ENCODE measurements around the gene ANKRD30A.

Gene ANKRD30A

DNA sequence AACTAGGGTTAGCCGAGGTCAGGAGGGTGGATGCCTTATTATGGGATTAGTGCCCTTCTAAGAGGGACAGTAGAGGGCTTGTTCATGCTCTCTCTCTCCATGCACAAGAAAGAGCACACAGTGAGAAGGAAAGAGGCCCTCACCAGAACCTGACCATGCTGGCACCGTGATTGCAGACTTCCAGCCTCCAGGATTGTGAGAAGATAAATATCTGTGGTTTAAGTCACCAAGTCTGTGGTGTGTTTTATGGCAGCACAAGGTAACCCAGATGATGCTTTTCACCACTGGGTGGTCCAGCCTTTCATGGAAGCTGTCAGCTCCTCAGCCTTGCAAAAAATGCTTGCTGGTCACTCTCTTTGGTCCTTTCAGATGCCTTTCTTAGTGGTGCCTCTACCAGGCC is 175.9 kb downstream of the ANKRD30A start:
- no peaks in the 10 kb centered on the region for H3F3A ChIP-seq (ENCODE audit: low read depth)
- no peaks in the 10 kb centered on the region for H3K4me1 ChIP-seq (ENCODE audit: insufficient read depth, low read length, poor library complexity, severe bottlenecking)
- H4K20me1 ChIP-seq (ENCODE audit: insufficient read depth, low read length, poor library complexity, severe bottlenecking) = no peaks in the 10 kb centered on the region
- H3K4me2 ChIP-seq (ENCODE audit: low read depth, low read length, poor library complexity, severe bottlenecking) = no peak overlapping the region
- H3K9me2 ChIP-seq (replicated peaks; ENCODE audit: low read depth, low read length) = no peaks in the 10 kb centered on the region
- no peaks in the 10 kb centered on the region for H3K79me2 ChIP-seq (ENCODE audit: insufficient read depth, low read length)
- H3K9ac ChIP-seq (ENCODE audit: low read depth, low read length, poor library complexity, severe bottlenecking) = no peak overlapping the region
- peaks cover 5% of the 10 kb centered on the region; the same call in 1 of the 2 replicates for H3K9me3 ChIP-seq (ENCODE audit: insufficient read depth, low read depth, low read length)
- no peak overlapping the region for H3K4me3 ChIP-seq (ENCODE audit: low read length, poor library complexity, severe bottlenecking)
- no peaks in the 10 kb centered on the region for H3K36me3 ChIP-seq (ENCODE audit: insufficient read depth, low read length)
- no peak overlapping the region for H2AFZ ChIP-seq (ENCODE audit: low read length)
- no peaks in the 10 kb centered on the region for H3K27me3 ChIP-seq (ENCODE audit: insufficient read depth, low read length, poor library complexity, severe bottlenecking)
- TF ChIP-seq EZH2phosphoT487 (IDR thresholded peaks at IDR 0.05; ENCODE audit: borderline replicate concordance) = no peak
- TF ChIP-seq, protein P1, sequence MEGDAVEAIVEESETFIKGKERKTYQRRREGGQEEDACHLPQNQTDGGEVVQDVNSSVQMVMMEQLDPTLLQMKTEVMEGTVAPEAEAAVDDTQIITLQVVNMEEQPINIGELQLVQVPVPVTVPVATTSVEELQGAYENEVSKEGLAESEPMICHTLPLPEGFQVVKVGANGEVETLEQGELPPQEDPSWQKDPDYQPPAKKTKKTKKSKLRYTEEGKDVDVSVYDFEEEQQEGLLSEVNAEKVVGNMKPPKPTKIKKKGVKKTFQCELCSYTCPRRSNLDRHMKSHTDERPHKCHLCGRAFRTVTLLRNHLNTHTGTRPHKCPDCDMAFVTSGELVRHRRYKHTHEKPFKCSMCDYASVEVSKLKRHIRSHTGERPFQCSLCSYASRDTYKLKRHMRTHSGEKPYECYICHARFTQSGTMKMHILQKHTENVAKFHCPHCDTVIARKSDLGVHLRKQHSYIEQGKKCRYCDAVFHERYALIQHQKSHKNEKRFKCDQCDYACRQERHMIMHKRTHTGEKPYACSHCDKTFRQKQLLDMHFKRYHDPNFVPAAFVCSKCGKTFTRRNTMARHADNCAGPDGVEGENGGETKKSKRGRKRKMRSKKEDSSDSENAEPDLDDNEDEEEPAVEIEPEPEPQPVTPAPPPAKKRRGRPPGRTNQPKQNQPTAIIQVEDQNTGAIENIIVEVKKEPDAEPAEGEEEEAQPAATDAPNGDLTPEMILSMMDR (conservative IDR thresholded peaks at IDR 0.05; ENCODE audit: low read length) = no peak

DNA sequence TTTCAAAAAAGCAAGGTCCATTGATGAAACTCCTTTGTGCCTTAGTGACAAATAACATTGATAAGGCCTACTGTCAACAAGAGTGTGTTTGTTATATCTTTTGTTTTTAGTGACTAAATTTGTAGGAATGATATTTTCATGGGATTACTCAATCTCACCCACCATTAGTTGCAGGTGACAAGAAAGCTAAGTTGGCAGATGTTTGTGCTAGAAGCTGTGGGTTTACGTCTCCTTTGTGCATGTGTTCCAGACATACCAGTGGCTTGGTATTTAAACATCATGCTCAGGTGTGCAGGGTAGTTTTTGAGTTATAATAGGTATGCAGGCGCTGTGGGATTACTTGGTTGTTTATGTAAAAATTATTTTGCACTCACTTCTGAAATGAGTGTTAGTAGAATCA is 178.6 kb downstream of the ANKRD30A start:
- no peaks in the 10 kb centered on the region for H3K79me2 ChIP-seq (ENCODE audit: insufficient read depth, low read length)
- no peak overlapping the region for H3K4me2 ChIP-seq (ENCODE audit: low read depth, low read length, poor library complexity, severe bottlenecking)
- no peaks in the 10 kb centered on the region for H3K36me3 ChIP-seq (ENCODE audit: insufficient read depth, low read length)
- no peaks in the 10 kb centered on the region for H3K4me1 ChIP-seq (ENCODE audit: insufficient read depth, low read length, poor library complexity, severe bottlenecking)
- H3K27me3 ChIP-seq (ENCODE audit: insufficient read depth, low read length, poor library complexity, severe bottlenecking) = no peaks in the 10 kb centered on the region
- H3F3A ChIP-seq (ENCODE audit: low read depth) = no peaks in the 10 kb centered on the region
- no peak overlapping the region for H2AFZ ChIP-seq (ENCODE audit: low read length)
- H3K4me3 ChIP-seq (ENCODE audit: low read length, poor library complexity, severe bottlenecking) = no peak overlapping the region
- TF ChIP-seq EZH2phosphoT487 (IDR thresholded peaks at IDR 0.05; ENCODE audit: borderline replicate concordance) = no peak
- TF ChIP-seq, protein P1 (conservative IDR thresholded peaks at IDR 0.05; ENCODE audit: low read length) = no peak
- H3K9me2 ChIP-seq (replicated peaks; ENCODE audit: low read depth, low read length) = no peaks in the 10 kb centered on the region
- H3K9me3 ChIP-seq (ENCODE audit: insufficient read depth, low read depth, low read length) = peaks cover 5% of the 10 kb centered on the region; the same call in 1 of the 2 replicates
- H4K20me1 ChIP-seq (ENCODE audit: insufficient read depth, low read length, poor library complexity, severe bottlenecking) = no peaks in the 10 kb centered on the region
- H3K9ac ChIP-seq (ENCODE audit: low read depth, low read length, poor library complexity, severe bottlenecking) = no peak overlapping the region

DNA sequence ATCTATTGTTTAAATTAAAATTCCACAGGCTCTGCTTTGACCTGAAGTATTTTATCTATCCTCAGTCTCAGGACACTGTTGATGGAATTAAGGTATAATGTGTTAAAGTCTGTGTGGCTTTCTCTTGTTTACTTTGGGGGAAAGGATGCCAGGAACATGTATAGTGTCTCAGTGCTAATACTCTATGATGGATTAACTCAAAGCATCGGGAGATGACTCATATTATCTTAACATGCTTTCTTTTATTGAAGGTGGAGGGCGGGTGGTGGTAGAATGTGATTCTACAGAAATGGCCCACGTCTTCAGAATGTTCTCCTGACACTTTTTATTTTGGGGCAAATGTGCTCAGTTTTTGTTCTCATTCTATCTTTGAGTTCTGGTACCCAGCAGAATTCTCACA is 189.0 kb downstream of the ANKRD30A start:
- Histone ChIP-seq H3F3A (ENCODE audit: low read depth) (no peaks in the 10 kb centered on the region), H3K36me3 (ENCODE audit: insufficient read depth, low read length) (no peaks in the 10 kb centered on the region), H3K79me2 (ENCODE audit: insufficient read depth, low read length) (no peaks in the 10 kb centered on the region), H3K4me2 (ENCODE audit: low read depth, low read length, poor library complexity, severe bottlenecking) (no peak overlapping the region), H3K27me3 (ENCODE audit: insufficient read depth, low read length, poor library complexity, severe bottlenecking) (no peaks in the 10 kb centered on the region), H4K20me1 (ENCODE audit: insufficient read depth, low read length, poor library complexity, severe bottlenecking) (no peaks in the 10 kb centered on the region), H3K9ac (ENCODE audit: low read depth, low read length, poor library complexity, severe bottlenecking) (no peak overlapping the region), H3K4me3 (ENCODE audit: low read length, poor library complexity, severe bottlenecking) (no peak overlapping the region), H2AFZ (ENCODE audit: low read length) (no peak overlapping the region), H3K9me3 (ENCODE audit: insufficient read depth, low read depth, low read length) (0 out of 2 replicates have a peak, but pooled peaks cover 3% of the 10 kb centered on the region), H3K4me1 (ENCODE audit: insufficient read depth, low read length, poor library complexity, severe bottlenecking) (no peaks in the 10 kb centered on the region), H3K9me2 (replicated peaks; ENCODE audit: low read depth, low read length) (no peaks in the 10 kb centered on the region)
- TF ChIP-seq EZH2phosphoT487 (IDR thresholded peaks at IDR 0.05; ENCODE audit: borderline replicate concordance) = no peak
- TF ChIP-seq, protein P1 (conservative IDR thresholded peaks at IDR 0.05; ENCODE audit: low read length) = no peak
